HepG2 (cell line): ENCODE results near the gene HECTD2. TPM values are rescaled to one million over a fixed set of nuclear protein-coding genes. Genes with fewer than 3 reads are reported as not detected.

Experiments used
- LBX2 ChIP-seq: sonication (generic); formaldehyde crosslinking; IDR thresholded peaks from 2 replicates; pipeline ENCODE4 v1.5.0; 2020; ENCODE audit warnings: missing genetic modification reagents, mild to moderate bottlenecking, borderline replicate concordance
- MED1 ChIP-seq: sonication (generic); formaldehyde crosslinking; IDR thresholded peaks from 2 replicates; pipeline ENCODE4 v1.4.0; 2020; ENCODE audit warnings: missing genetic modification reagents
- MTERF4 ChIP-seq: sonication (generic); formaldehyde crosslinking; IDR thresholded peaks from 2 replicates; pipeline ENCODE4 v1.8.0; 2023; ENCODE audit warnings: mild to moderate bottlenecking, missing genetic modification reagents
- NONO ChIP-seq, 2 experiments: fragments of 450-650 bp in 1 of 2; sonication (generic) in 1 of 2; formaldehyde crosslinking in 1 of 2; IDR thresholded peaks in 1 of 2; conservative IDR thresholded peaks in 1 of 2; 2 replicates each; pipeline versions ENCODE4 v1.6.1 to v1.8.0; 2017 to 2022; ENCODE audit warnings: mild to moderate bottlenecking in 1 of 2, missing genetic modification reagents in 1 of 2, moderate library complexity in 1 of 2
- NRL ChIP-seq: sonication (generic); formaldehyde crosslinking; IDR thresholded peaks from 2 replicates; pipeline ENCODE4 v1.5.0; 2020; ENCODE audit warnings: missing genetic modification reagents, mild to moderate bottlenecking, moderate library complexity, borderline replicate concordance
- ZBTB39 ChIP-seq: sonication (generic); formaldehyde crosslinking; IDR thresholded peaks from 2 replicates; pipeline ENCODE4 v1.5.0; 2020; ENCODE audit warnings: missing genetic modification reagents
- ZBTB40 ChIP-seq, 2 experiments: fragments of 450-650 bp in 1 of 2; sonication (generic) in 1 of 2; formaldehyde crosslinking in 1 of 2; IDR thresholded peaks; 2 replicates each; pipeline versions ENCODE4 v1.6.1 to v1.8.0; 2016 to 2022; ENCODE audit warnings: antibody characterized with exemption in 1 of 2, mild to moderate bottlenecking in 1 of 2, missing genetic modification reagents in 1 of 2
- ZNF317 ChIP-seq: sonication (generic); formaldehyde crosslinking; IDR thresholded peaks from 2 replicates; pipeline ENCODE4 v1.5.0; 2020; ENCODE audit warnings: mild to moderate bottlenecking, missing genetic modification reagents
- ZNF329 ChIP-seq: sonication (generic); formaldehyde crosslinking; IDR thresholded peaks from 2 replicates; pipeline ENCODE4 v1.9.0; 2021; ENCODE audit warnings: low read depth, mild to moderate bottlenecking, missing genetic modification reagents
- ZNF432 ChIP-seq: sonication (generic); formaldehyde crosslinking; IDR thresholded peaks from 2 replicates; pipeline ENCODE4 v1.5.0; 2020; ENCODE audit warnings: missing genetic modification reagents, mild to moderate bottlenecking, borderline replicate concordance
- ZNF710 ChIP-seq: sonication (generic); formaldehyde crosslinking; IDR thresholded peaks from 2 replicates; pipeline ENCODE4 v1.5.0; 2020; ENCODE audit warnings: mild to moderate bottlenecking, missing genetic modification reagents, borderline replicate concordance
- polyA plus RNA-seq, 8 experiments: library from polyadenylated mRNA; depleted of rRNA in 3 of 8; stranded (reverse) in 7 of 8; unstranded in 1 of 8; fragments of >200 nt; fragmentation: Illumina TruSeq in 4 of 8; extraction: Trizol in 4 of 8; gene quantifications; 2 replicates each; pipeline versions ENCODE4 v1.2.1 to v1.2.3, GENCODE V29; 2011 to 2016; ENCODE audit warnings: low read depth in 4 of 8, missing spikeins in 1 of 8, mixed read lengths in 1 of 8; ENCODE audit not compliant: insufficient read depth in 1 of 8
- total RNA-seq, 5 experiments: library from RNA; depleted of rRNA; stranded (reverse); fragments of >200 nt; fragmentation: Illumina TruSeq; extraction: Trizol; gene quantifications; 2 replicates each; pipeline ENCODE4 v1.2.3, GENCODE V29; 2016; ENCODE audit warnings: low read depth in 1 of 5

HECTD2 gene
- total and polyA plus RNA-seq, 2 of the 13 experiments (the other 11 are each of a cell fraction or from before 2014, with no cell fraction given): 3.2 to 5.2 TPM

GRCh38 chr10:91556691-91557566, 146.8 kb downstream of the HECTD2 start (continued):
- no peak for TF ChIP-seq ZBTB40 (IDR thresholded peaks at IDR 0.05)
- no peak for TF ChIP-seq ZBTB40 (CRISPR knock-in tag; IDR thresholded peaks at IDR 0.05)
- no peak for TF ChIP-seq ZNF432
- no peak for TF ChIP-seq ZBTB39 (CRISPR knock-in tag)
- TF ChIP-seq NONO (IDR thresholded peaks at IDR 0.05): no peak
- peak; percentile 80 for TF ChIP-seq NONO (CRISPR knock-in tag; conservative IDR thresholded peaks at IDR 0.05)
- no peak for TF ChIP-seq LBX2 (CRISPR knock-in tag)
- peak; percentile 92 for TF ChIP-seq ZNF317 (CRISPR knock-in tag)
- TF ChIP-seq NRL (CRISPR knock-in tag): no peak
- no peak for TF ChIP-seq MTERF4 (CRISPR knock-in tag)
- TF ChIP-seq ZNF710 (CRISPR knock-in tag): peak; percentile 45; the same call in 1 of the 2 replicates
- TF ChIP-seq MED1 (CRISPR knock-in tag): peak; percentile 91
- TF ChIP-seq ZNF329 (CRISPR knock-in tag): no peak
